Measurements from ENCODE around the gene GCC2.

- TF ChIP-seq, protein P1, sequence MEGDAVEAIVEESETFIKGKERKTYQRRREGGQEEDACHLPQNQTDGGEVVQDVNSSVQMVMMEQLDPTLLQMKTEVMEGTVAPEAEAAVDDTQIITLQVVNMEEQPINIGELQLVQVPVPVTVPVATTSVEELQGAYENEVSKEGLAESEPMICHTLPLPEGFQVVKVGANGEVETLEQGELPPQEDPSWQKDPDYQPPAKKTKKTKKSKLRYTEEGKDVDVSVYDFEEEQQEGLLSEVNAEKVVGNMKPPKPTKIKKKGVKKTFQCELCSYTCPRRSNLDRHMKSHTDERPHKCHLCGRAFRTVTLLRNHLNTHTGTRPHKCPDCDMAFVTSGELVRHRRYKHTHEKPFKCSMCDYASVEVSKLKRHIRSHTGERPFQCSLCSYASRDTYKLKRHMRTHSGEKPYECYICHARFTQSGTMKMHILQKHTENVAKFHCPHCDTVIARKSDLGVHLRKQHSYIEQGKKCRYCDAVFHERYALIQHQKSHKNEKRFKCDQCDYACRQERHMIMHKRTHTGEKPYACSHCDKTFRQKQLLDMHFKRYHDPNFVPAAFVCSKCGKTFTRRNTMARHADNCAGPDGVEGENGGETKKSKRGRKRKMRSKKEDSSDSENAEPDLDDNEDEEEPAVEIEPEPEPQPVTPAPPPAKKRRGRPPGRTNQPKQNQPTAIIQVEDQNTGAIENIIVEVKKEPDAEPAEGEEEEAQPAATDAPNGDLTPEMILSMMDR (IDR thresholded peaks at IDR 0.05) = no peak
- TF ChIP-seq EZH2 (IDR thresholded peaks at IDR 0.05) = no peak
- no peak for TF ChIP-seq EZH2phosphoT487 (IDR thresholded peaks at IDR 0.05)
These were observed 564 bp downstream of the GCC2 start for GRCh38 chr2:108449410-108450130.
